GM19455 (cell line): ENCODE results near the gene MPP4.
"Not testable (repeated sequence)": the region's sequence is repeated elsewhere in the genome, so short reads cannot be mapped to it uniquely, and the experiment has no call there.

Experiments
- ATAC-seq: cut with Tn5 transposase; IDR thresholded peaks from one replicate; pipeline ENCODE4 v1.9.1; 2021; ENCODE audit not compliant: unreplicated experiment

MPP4 gene

GRCh38 chr2:201674298-201674697 lies 24.1 kb downstream of the MPP4 start:
- no peak for ATAC-seq

- no peak for ATAC-seq
Observed at GRCh38 chr2:201673546-201673945, 24.9 kb downstream of the MPP4 start.

GRCh38 chr2:201671205-201671604 lies 27.2 kb downstream of the MPP4 start:
- not testable (repeated sequence) for ATAC-seq

- ATAC-seq, result no peak
Observed at GRCh38 chr2:201669865-201670264, 28.6 kb downstream of the MPP4 start.

GRCh38 chr2:201668402-201668910 lies 30.0 kb downstream of the MPP4 start:
- ATAC-seq, result no peak

DNA sequence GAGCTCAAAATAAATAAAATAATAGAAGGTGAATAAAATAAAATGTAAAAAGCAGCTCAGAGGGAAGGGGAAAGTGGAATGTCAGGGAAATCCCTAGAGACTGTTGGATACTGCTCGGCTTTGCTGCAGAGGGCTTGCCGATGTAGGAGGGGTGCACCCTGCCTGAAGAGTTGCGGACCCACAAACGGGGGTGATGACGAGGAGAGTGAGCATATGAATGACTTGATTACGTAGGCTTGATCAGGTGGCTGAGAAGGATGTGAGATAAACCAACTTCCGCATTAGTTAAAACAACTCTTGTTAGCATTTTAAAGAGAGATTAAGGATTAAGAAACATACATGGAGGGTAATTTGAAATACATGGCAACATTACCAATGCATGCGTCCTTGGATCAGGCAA lies 34.1 kb downstream of the MPP4 start:
- no peak for ATAC-seq

DNA sequence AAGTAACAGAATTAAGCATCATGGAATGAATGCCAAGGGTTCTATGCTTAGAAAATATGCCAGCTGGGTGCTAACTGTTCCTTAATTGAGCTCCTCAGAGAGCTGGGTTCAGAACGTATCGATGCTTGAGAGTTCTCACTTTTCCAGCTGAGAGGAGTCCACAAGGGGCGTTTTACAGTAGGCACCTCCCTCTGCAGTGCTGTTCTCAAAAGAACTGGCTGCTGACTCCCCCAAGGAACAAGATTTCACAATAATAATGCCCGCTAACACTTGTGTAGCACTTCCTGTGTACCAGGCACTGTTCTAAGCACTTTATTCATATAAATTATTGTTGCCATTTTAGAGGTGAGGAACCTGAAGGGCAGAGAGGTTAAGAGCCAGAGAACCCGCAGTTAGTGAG lies 37.1 kb downstream of the MPP4 start:
- ATAC-seq, result no peak

- no peak for ATAC-seq
Observed at GRCh38 chr2:201660293-201660895, 38.0 kb downstream of the MPP4 start.

- no peak for ATAC-seq
Observed at GRCh38 chr2:201656740-201657139, 41.7 kb downstream of the MPP4 start.

- ATAC-seq, result no peak
Observed at GRCh38 chr2:201656102-201656501, 42.3 kb downstream of the MPP4 start.

GRCh38 chr2:201654616-201655384 lies 43.6 kb downstream of the MPP4 start:
- ATAC-seq, result no peak

DNA sequence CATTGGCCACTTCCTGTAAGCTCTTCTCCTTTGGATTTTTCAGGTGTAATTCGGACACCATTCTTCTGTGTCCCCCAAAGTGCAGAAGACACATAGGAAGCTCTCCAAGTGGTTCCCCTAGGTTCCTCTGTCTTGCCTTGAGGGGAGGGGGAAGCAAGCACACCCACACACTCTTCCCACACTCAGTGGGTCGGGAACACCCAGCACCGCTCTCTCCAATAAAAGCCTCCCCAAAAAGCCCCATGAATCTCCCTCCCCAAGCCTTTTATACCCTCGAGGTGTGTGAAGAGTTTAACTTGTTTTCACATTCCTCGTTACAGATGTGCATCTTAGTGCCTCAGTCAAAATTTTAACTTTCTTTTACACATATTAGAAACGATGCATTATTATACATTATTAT lies 45.2 kb downstream of the MPP4 start:
- ATAC-seq, result no peak

DNA sequence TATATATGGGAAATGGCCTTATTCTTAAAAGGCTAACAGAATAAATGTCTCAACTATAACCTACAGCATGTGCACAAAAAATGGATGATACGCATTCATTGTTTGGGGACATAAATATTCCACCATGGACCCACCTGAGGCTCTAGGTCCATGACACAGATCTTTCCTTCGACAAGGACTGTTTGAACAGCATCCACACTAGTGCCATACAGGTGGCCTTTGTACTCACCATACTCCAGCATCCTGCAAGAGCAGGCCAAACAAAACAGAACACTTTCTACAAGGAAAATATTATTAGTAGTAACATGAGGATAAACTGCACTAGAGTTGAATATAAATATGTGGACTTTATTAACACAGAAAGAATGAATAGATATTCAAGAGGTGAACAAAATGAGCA lies 49.0 kb downstream of the MPP4 start:
- no peak for ATAC-seq

GRCh38 chr2:201647431-201647830 lies 51.0 kb downstream of the MPP4 start:
- no peak for ATAC-seq

DNA sequence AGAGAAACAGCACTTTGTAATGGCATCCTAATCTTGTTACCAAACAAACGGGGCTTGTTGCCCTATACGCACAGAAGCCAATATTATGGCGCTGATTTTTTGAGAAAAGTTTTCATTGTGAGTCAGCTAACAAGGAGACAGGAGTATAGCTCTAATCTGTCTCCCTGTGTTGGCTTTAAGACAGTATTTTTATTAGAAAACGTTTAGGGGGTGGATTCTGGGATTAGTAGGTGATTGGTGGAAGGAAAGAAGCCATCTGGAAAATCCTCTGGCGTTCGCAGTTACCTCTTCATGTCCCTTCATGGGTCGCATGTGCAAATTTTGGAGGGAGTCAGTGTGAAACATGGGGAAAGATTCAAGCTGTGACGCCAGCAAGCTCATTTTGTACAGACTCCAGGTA lies 54.4 kb downstream of the MPP4 start:
- no peak for ATAC-seq

DNA sequence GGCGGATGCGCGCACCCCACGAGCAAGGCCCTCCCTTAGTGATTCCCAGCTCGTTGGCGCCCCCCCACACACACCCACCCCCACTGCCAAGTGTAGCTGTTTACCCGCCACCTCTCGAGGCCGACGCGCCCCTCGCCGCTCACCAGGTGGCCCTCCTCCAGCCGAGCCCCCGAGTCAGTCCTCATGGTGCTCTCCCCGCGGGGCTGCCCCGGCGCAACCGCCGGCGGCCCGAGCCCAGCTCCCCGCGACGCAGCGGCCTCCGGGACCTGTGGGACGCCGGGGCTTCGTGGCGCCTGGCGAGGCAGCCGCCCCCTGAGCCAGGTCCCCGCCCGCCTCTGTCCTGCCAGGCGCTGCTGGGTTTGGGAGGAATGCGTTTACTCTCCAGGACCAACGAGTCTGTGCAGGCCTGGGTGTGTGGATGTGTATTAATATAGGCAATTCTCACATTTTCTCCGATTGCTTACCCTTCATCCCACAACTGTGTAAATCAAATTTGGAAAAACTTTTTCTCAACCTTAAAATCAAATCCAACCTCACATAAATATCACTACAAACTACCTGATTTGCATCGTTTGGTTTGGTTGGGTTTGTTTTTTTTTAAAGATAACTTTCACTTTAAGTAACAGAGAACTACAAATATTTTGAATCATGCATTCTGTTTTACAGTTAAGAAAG lies 55.1 kb downstream of the MPP4 start, which contains the start of gene TMEM237:
TMEM237 (minus strand) TSS at position 288 of the 675 bp plus-strand sequence; CDS start at position 185, 103 bp downstream.
- ATAC-seq, result peak; percentile 43

DNA sequence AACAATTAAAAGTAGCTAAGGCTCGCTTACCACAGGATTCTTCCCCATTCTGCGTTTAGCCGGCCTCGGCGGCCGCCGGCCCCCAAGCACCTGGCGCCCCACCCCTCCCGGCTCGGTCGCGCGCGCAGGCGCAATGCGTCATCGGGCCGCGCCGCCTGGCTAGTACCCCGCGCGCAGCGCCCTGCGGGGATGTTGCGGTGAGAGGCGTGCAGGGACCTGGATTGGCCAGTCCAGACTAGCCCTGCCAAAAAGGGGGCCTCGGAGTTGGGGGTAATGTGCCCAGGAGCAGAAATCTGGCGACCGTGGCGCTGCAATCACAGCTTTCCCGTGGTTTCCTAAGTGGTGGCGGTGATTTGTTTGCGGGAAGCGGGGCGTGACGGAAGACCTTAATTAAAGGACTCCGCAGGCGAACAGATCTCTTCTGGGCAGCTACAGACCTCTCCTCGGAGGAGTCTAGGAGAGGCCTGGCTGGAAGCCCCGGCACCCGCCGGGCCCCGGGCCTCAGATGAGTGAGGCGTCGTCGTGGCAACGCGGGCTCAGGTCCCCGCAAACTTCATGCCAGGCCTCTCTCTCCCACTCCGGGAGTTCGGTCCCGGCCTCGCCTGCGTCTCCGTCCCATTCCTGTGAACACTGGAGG lies 55.7 kb downstream of the MPP4 start:
- peak; percentile 79 for ATAC-seq

DNA sequence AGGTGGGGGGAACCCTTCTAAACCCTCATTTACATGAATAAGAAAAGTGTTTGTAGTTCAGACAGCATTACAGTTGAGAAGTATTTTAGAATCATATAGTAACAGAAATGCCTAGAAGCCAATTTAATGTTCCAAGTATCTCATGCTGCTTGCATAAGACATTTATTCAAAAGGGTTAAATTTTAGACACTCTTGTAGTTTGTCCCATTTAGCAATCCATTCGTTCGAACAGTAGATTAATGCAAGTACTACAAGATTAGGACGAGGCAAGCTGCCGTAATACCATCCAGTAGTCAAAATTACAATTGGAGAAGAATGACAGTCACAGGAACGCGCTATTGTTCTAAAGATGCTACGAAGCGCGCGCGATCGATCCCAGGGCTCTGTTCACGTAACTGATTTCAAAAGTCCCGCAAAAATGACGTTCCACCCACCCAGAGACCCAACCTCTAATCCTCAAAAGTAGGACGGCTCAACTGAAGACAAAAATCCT lies 56.3 kb downstream of the MPP4 start:
- ATAC-seq, result peak; percentile 54

DNA sequence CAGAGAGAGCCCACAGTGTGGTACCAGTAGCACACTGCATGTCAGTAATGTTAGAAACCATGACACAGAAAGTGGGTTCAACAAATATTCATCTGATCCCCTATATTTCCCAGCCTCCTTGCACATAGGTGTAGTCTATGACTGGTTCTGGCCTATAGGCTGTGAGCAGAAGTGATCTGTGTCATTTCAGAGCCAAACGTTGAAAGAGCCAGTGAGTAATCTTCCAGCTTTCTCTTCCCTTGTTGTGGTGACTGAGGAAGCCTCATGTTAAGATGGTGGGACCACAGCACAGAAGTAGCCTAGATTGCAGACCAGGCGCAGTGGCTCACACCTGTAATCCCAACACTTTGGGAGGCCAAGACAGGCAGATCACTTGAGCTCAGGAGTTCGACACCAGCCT lies 59.2 kb downstream of the MPP4 start:
- ATAC-seq, result no peak

DNA sequence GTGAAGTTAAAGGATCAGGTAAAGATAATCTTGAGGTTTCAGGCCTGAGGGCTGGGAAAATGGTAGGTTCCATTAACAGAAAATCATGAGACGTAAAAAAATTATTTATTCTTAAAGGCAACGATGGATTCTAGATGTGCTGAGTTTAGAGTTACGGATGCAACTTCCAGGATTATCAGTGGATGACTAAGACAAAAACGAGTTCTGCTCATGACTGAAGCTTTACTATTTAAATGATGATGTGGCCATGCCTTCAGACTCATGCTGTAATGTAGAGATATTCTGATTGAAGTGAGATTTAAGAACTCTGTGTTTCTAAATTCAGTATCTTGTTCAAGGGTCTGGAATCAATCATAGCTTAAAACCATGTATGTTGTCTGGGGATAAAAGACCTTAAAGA lies 60.1 kb downstream of the MPP4 start:
- ATAC-seq, result no peak

GRCh38 chr2:201633661-201634249 lies 64.7 kb downstream of the MPP4 start:
- ATAC-seq, result no peak
